HepG2 (cell line): Measurements from ENCODE around the gene TRPC4AP. TPM values are rescaled to one million over a fixed set of nuclear protein-coding genes. Genes with fewer than 3 reads are reported as not detected.

Experiments
- ATM ChIP-seq: fragments of 450-650 bp; IDR thresholded peaks from 2 replicates; pipeline ENCODE4 v1.7.1; 2017; ENCODE audit warnings: mild to moderate bottlenecking, borderline replicate concordance
- BHLHE40 ChIP-seq: IDR thresholded peaks from 2 replicates; pipeline ENCODE4 v1.6.1; 2011; ENCODE audit warnings: low read length, improper control_type of control experiment
- CEBPG ChIP-seq: IDR thresholded peaks from 2 replicates; pipeline ENCODE4 v1.6.1; 2016
- CENPBD1 ChIP-seq: sonication (generic); formaldehyde crosslinking; IDR thresholded peaks from 2 replicates; pipeline ENCODE4 v1.8.0; 2022; ENCODE audit warnings: missing genetic modification reagents, low read depth, mild to moderate bottlenecking, borderline replicate concordance
- DPF2 ChIP-seq: sonication (generic); formaldehyde crosslinking; IDR thresholded peaks from 2 replicates; pipeline ENCODE4 v1.4.0; 2020; ENCODE audit warnings: mild to moderate bottlenecking, low read depth, missing genetic modification reagents, borderline replicate concordance
- E2F5 ChIP-seq: sonication (generic); formaldehyde crosslinking; conservative IDR thresholded peaks from 2 replicates; pipeline ENCODE4 v1.4.0; 2020; ENCODE audit warnings: missing genetic modification reagents
- GATA4 ChIP-seq: sonication (generic); IDR thresholded peaks from 2 replicates; pipeline ENCODE4 v1.6.1; 2016; ENCODE audit warnings: antibody characterized with exemption, low read depth, borderline replicate concordance
- HDAC1 ChIP-seq: sonication (generic); formaldehyde crosslinking; IDR thresholded peaks from 2 replicates; pipeline ENCODE4 v1.5.1; 2020; ENCODE audit warnings: mild to moderate bottlenecking, missing genetic modification reagents
- HIVEP1 ChIP-seq: sonication (generic); formaldehyde crosslinking; IDR thresholded peaks from 2 replicates; pipeline ENCODE4 v1.4.0; 2020; ENCODE audit warnings: mild to moderate bottlenecking, missing genetic modification reagents
- KDM6A ChIP-seq: IDR thresholded peaks from 2 replicates; pipeline ENCODE4 v1.6.1; 2016; ENCODE audit warnings: low read depth
- MBNL3 ChIP-seq: fragments of 250-450 bp; sonication (Bioruptor Pico); conservative IDR thresholded peaks from 2 replicates; pipeline ENCODE4 v1.8.0; 2022; ENCODE audit warnings: mild to moderate bottlenecking, inconsistent platforms
- NFIC ChIP-seq: IDR thresholded peaks from 2 replicates; pipeline ENCODE4 v1.6.1; 2012; ENCODE audit warnings: mild to moderate bottlenecking, low read length, inconsistent platforms
- NKX3-1 ChIP-seq: sonication (generic); formaldehyde crosslinking; IDR thresholded peaks from 2 replicates; pipeline ENCODE4 v1.5.0; 2020; ENCODE audit warnings: missing genetic modification reagents
- NR3C1 ChIP-seq: sonication (generic); formaldehyde crosslinking; IDR thresholded peaks from 2 replicates; pipeline ENCODE4 v1.4.0; 2020; ENCODE audit warnings: missing genetic modification reagents
- POLR2G ChIP-seq: fragments of 200-400 bp; formaldehyde crosslinking; IDR thresholded peaks from 2 replicates; pipeline ENCODE4 v1.6.1; 2018; ENCODE audit warnings: mild to moderate bottlenecking, low read depth, low read length, moderate library complexity
- PTBP1 ChIP-seq: fragments of 200-400 bp; formaldehyde crosslinking; IDR thresholded peaks from 2 replicates; pipeline ENCODE4 v1.6.1; 2018; ENCODE audit warnings: low read length, low read depth; ENCODE audit not compliant: poor library complexity, severe bottlenecking
- RELA ChIP-seq: sonication (generic); formaldehyde crosslinking; IDR thresholded peaks from 2 replicates; pipeline ENCODE4 v1.4.0; 2020; ENCODE audit warnings: missing genetic modification reagents
- SRSF9 ChIP-seq: fragments of 200-400 bp; formaldehyde crosslinking; IDR thresholded peaks from 2 replicates; pipeline ENCODE4 v1.6.1; 2018; ENCODE audit warnings: borderline replicate concordance, mild to moderate bottlenecking, low read depth, low read length; ENCODE audit not compliant: insufficient read depth, poor library complexity, severe bottlenecking
- TBL1XR1 ChIP-seq: fragments of 150-350 bp; IDR thresholded peaks from 2 replicates; pipeline ENCODE4 v1.6.1; 2014; ENCODE audit warnings: borderline replicate concordance, low read length; ENCODE audit not compliant: partially characterized antibody
- YEATS4 ChIP-seq: sonication (generic); formaldehyde crosslinking; IDR thresholded peaks from 2 replicates; pipeline ENCODE4 v1.4.0; 2020; ENCODE audit warnings: missing genetic modification reagents, borderline replicate concordance
- ZBTB14 ChIP-seq: sonication (generic); formaldehyde crosslinking; IDR thresholded peaks from 2 replicates; pipeline ENCODE4 v1.4.0; 2020; ENCODE audit warnings: missing genetic modification reagents
- ZNF317 ChIP-seq: sonication (generic); formaldehyde crosslinking; IDR thresholded peaks from 2 replicates; pipeline ENCODE4 v1.5.0; 2020; ENCODE audit warnings: mild to moderate bottlenecking, missing genetic modification reagents
- ZNF326 ChIP-seq: sonication (generic); formaldehyde crosslinking; IDR thresholded peaks from 2 replicates; pipeline ENCODE4 v1.4.0; 2020; ENCODE audit warnings: missing genetic modification reagents, borderline replicate concordance
- ZNF431 ChIP-seq: sonication (generic); formaldehyde crosslinking; IDR thresholded peaks from 2 replicates; pipeline ENCODE4 v1.9.0; 2022; ENCODE audit warnings: missing genetic modification reagents, low read depth, mild to moderate bottlenecking, borderline replicate concordance
- ZNF576 ChIP-seq: sonication (generic); formaldehyde crosslinking; IDR thresholded peaks from 2 replicates; pipeline ENCODE4 v1.4.0; 2020; ENCODE audit warnings: mild to moderate bottlenecking, missing genetic modification reagents
- ZNF597 ChIP-seq: sonication (generic); formaldehyde crosslinking; IDR thresholded peaks from 2 replicates; pipeline ENCODE4 v1.5.0; 2020; ENCODE audit warnings: missing genetic modification reagents
- ZSCAN21 ChIP-seq: sonication (generic); formaldehyde crosslinking; IDR thresholded peaks from 2 replicates; pipeline ENCODE4 v1.8.0; 2022; ENCODE audit warnings: mild to moderate bottlenecking, missing genetic modification reagents, moderate library complexity, borderline replicate concordance
- ZSCAN9 ChIP-seq: IDR thresholded peaks from 2 replicates; pipeline ENCODE4 v1.6.1; 2016; ENCODE audit warnings: borderline replicate concordance
- polyA plus RNA-seq, 8 experiments: library from polyadenylated mRNA; depleted of rRNA in 3 of 8; stranded (reverse) in 7 of 8; unstranded in 1 of 8; fragments of >200 nt; fragmentation: Illumina TruSeq in 4 of 8; extraction: Trizol in 4 of 8; gene quantifications; 2 replicates each; pipeline versions ENCODE4 v1.2.1 to v1.2.3, GENCODE V29; 2011 to 2016; ENCODE audit warnings: low read depth in 4 of 8, missing spikeins in 1 of 8, mixed read lengths in 1 of 8; ENCODE audit not compliant: insufficient read depth in 1 of 8
- total RNA-seq, 5 experiments: library from RNA; depleted of rRNA; stranded (reverse); fragments of >200 nt; fragmentation: Illumina TruSeq; extraction: Trizol; gene quantifications; 2 replicates each; pipeline ENCODE4 v1.2.3, GENCODE V29; 2016; ENCODE audit warnings: low read depth in 1 of 5

TRPC4AP gene
- total and polyA plus RNA-seq, 2 of the 13 experiments (the other 11 are each of a cell fraction or from before 2014, with no cell fraction given) = 136 to 137 TPM

- TF ChIP-seq CENPBD1 (CRISPR knock-in tag) (no peak; the same call in 1 of the 2 replicates), MBNL3 (CRISPR knock-in tag) (no peak), ZNF326 (CRISPR knock-in tag) (no peak), YEATS4 (CRISPR knock-in tag) (peak; percentile 99), KDM6A (CRISPR knock-in tag) (no peak), ZNF597 (CRISPR knock-in tag) (no peak), NFIC (peak; percentile 55; the same call in 1 of the 2 replicates), SRSF9 (no peak), GATA4 (peak; percentile 51; the same call in 1 of the 2 replicates), ATM (no peak), ZSCAN21 (CRISPR knock-in tag) (peak; percentile 97), ZSCAN9 (CRISPR knock-in tag) (peak; percentile 97), RELA (peak; percentile 30; the same call in 1 of the 2 replicates), NR3C1 (CRISPR knock-in tag) (no peak), TBL1XR1 (peak; percentile 73), ZNF317 (CRISPR knock-in tag) (peak; percentile 87), NKX3-1 (peak; percentile 91; the same call in 1 of the 2 replicates), POLR2G (peak; percentile 98), CEBPG (CRISPR knock-in tag) (peak; percentile 60), E2F5 (CRISPR knock-in tag) (no peak; the same call in 1 of the 2 replicates), ZNF431 (CRISPR knock-in tag) (no peak; the same call in 1 of the 2 replicates), HIVEP1 (peak; percentile 93), PTBP1 (peak; percentile 69), ZNF576 (CRISPR knock-in tag) (peak; percentile 81; the same call in 1 of the 2 replicates), BHLHE40 (peak; percentile 86), HDAC1 (CRISPR knock-in tag) (peak; percentile 94), DPF2 (CRISPR knock-in tag) (peak; percentile 41; the same call in 1 of the 2 replicates), ZBTB14 (CRISPR knock-in tag) (peak; percentile 60)
These were observed at the start of gene TRPC4AP (continued) for GRCh38 chr20:35092524-35093266.
